Uterine smooth muscle cell (primary cell): ENCODE measurements around the gene AMOT. TPM values are rescaled to one million over a fixed set of nuclear protein-coding genes. Genes with fewer than 3 reads are reported as not detected.

Source experiments
- total RNA-seq: library from RNA; depleted of rRNA; stranded (reverse); fragments of >200 nt; gene quantifications from 2 replicates; pipeline ENCODE4 v1.2.3, GENCODE V29; 2014

Gene AMOT
- 3.9 and 6.1 TPM in 2 replicates for total RNA-seq

GRCh38 chrX:112840382-112841113 is at the start of gene AMOT:
Gene AMOT (minus strand): TSS chrX:112840831. CDS start chrX:112823126, 17,705 bp downstream.

Other genes starting within 250 kb of the AMOT start
- gene LHFPL1, start 160.9 kb downstream of the AMOT start, total RNA-seq = 0.11 TPM in 1 of 2 replicates, not detected in the other